ENCODE results near the gene EEF1B2.
"Not testable (repeated sequence)": the region's sequence is repeated elsewhere in the genome, so short reads cannot be mapped to it uniquely, and the experiment has no call there.

The EEF1B2 gene

DNA sequence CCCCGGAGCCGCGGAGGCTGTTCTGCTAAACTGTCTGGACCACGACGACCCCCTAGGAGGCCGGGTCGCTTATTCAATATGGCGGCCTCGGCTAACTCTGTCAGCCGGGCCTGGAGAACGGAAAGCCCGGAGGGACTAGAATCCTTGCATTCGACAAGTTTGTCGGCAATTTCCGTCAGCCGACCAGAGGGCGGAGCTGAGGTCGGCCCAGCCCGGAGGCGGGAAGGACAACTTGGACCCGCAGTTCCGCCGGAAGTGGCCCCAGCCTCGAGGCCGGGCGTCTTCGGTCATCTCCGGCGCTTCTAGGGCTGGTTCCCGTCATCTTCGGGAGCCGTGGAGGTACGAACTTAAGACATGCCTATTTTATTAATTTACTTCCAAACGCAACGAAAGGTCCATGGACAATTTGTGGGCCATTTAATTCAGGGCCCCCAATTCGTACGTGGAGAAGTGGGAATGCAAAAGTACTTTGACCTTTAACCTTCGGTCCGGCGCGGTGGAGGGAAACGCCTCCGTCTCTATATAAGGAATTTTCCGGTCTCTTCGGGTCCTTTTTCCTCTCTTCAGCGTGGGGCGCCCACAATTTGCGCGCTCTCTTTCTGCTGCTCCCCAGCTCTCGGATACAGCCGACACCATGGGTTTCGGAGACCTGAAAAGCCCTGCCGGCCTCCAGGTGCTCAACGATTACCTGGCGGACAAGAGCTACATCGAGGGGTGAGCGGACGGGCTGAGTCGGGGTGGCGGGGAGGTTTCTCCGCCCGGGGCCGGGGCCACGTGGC, at the start of gene EEF1B2, which contains the start of gene NDUFS1:
Gene EEF1B2 (plus strand): TSS at position 550 of the 779 bp plus-strand sequence. CDS start 85 bp downstream, at position 635.
Gene NDUFS1 (minus strand): TSS at position 99 of the 779 bp plus-strand sequence. CDS start 5,766 bp downstream, outside the sequence.
- peak; percentile 93 for DNase-seq (ENCODE audit: low read depth)

DNA sequence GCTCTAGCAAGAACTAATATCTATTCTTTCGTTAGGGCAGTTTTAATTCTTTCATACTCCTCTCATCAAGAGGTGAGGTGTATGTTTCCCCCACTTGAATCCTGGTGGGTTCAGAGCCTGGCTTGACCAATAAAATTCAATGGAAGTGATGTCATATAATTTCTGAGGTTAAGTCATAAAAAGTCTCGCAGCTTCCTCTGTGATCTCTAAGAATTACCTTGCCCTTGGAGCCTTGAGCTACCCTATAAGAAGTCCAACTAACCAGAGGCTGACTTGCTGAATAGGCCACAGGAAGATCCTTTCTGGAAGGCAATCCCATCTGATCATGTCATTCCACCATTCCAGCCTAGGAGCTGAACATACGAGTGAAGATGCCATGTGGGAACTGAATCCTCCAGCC, 47.6 kb upstream of the EEF1B2 start:
- DNase-seq (ENCODE audit: low read depth): no peak

DNA sequence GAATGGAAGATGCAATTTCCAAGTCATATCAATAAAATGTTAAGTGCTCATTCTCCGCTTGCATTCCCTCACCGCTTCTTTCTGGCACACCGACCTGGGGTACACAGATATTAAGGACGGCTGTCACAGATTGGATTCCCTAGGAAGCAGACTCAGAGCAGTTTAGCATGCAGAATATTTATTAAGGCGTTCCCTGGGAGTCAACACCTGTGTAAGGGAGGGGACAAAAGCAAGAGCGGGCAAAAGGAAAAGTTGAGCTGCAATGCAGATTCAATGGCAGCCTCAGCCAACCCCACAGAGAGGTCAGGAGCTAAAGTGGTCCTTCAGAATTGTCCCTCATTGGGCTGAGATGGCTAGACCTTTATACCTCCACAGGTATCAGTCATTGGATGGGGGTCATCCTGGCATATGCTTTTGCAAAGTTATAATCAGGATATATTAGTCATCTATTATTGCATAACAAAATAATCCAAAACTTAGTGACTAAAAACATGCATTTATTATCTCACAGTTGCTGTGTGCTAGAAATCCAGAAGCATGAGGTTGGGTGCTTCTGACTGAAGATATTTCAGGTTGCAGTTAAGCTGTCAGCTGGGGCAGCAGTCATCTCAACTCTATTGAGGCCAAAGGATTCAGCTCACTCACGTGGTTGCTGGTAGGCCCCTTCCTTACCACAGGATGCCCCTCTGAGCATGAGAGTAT, 46.7 kb upstream of the EEF1B2 start:
- DNase-seq (ENCODE audit: low read depth): no peak

DNA sequence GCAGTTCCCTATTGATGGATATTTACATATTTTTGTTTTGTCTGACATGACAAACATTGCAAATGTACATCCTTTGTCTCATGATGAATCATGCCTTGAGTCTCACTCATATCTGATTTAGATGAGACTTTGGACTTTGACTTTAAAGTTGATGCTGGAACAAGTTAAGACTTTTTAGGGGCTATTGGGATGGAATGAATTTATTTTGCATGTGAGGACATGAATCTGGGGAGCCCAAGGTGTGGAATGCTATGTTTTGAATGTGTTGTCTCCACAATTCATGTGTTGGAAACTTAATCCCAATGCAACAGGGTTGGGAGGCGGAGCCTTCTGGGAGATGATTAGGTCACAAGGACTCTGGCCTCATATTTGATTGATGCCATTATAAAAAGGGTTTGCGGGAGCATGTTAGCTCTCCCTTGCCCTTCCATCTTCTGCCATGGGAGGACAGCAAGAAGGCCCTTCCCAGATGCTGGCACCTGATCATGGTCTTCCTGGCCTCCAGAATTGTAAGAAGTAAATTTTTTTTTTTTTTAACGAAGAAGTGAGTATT, 44.6 kb upstream of the EEF1B2 start:
- DNase-seq (ENCODE audit: low read depth): no peak

DNA sequence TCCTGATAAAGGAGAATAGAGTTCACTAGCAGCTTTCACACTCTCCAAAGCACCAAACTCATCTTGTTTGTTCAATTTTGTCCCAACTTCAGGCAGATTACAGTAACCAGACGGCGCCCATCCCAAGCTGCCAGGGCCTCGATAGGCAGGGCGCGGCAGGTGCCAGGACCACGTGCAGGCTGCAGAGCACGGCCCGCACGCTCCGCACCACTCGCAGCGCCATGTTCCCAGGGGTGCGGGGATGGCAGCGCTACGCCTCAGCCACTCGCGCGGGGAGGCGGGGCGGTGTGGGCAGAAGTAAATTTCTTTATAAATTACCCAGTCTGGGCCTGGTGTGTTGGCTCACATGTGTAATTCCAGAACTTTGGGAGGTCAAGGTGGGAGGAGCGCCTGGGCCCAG, 43.4 kb upstream of the EEF1B2 start:
- DNase-seq (ENCODE audit: low read depth): no peak

DNA sequence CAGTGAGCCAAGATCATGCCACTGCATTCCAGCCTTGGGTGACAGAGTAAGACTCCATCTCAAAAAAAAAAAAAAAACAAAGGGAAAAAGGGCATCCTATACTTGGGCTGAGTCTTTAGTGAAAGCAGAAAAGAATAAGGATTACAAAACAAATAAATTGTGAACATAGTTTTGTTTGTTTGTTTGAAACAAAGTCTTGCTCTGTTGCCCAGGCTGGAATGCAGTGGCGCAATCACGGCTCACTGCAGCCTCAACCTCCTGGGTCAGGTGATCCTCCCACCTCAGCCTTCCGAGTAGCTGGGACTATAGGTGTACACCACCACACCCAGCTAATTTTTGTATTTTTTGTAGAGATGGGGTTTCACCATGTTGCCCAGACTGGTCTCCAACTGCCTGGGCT, 37.1 kb upstream of the EEF1B2 start:
- DNase-seq (ENCODE audit: low read depth): not testable (repeated sequence)

DNA sequence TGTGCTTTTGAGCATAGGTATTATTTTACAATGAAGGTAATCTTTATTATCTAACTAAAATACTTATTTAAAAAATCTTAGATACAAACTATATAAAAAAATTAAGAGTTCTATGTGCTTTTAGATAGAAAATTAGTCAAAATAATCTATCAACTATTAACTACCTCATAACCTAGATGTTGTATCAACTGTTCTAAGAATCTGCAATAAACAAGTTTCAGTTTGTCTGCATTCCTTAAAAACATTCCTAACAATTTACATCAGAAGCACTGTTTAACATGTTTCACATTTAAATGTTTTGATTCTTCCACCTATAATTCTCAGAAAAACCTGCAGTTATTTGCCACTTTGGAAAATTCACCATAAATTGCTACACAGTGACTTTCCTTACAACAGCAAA, 33.8 kb upstream of the EEF1B2 start:
- DNase-seq (ENCODE audit: low read depth): no peak

DNA sequence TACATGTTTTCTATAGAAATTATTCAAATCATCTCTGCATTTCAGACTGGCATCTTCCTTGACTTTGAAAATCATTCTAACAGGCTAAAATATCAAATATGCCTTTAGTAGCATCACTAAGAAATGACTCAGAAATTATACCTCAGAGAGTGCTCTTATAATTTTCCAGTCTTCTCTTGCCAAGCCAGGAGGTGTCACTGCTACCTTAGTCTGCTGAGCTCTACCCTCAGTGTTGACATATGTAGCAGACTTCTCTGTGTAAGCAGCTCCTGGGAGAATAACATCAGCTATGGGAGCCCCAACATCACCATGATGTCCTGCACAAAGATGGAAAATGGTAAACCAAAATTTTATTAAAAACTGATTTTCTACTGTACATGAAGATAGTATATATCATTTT, 32.0 kb upstream of the EEF1B2 start:
- DNase-seq (ENCODE audit: low read depth): no peak

DNA sequence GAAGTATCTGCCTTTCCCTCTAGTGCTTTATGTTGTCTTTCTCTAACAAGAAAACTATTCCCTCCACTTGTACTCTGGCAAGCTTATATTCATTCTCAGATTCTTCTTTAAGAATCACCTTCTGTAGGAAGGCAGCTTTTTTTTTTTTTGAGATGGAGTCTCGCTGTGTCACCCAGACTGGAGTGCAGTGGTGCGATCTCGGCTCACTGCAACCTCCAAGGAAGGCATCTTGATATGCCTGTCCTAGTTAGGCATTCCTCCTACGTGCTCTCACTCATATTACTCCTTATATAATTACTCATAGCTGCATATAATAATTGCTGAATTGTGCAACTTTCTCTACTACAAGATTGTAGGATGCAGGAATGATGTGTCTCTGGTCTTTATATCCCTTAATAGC, 16.2 kb upstream of the EEF1B2 start:
- no peak for DNase-seq (ENCODE audit: low read depth)

DNA sequence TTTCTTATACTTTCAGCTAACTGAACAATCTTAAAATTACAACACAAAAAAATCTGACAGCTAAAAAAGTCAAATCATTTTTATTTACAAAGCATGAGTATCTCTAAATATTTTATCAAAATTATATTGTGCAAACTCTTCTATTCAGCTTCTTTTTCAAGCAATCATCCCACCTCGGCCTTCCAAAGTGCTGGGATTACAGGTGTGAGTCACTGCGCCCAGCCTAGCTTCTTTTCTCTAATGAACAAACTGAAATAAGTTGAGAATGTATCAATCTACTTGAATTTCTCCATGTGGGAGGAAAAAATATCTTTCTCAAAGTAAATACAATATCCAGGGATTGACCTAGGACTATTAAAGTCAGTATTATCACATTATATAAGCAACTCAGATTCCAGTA, 15.3 kb upstream of the EEF1B2 start:
- no peak for DNase-seq (ENCODE audit: low read depth)

DNA sequence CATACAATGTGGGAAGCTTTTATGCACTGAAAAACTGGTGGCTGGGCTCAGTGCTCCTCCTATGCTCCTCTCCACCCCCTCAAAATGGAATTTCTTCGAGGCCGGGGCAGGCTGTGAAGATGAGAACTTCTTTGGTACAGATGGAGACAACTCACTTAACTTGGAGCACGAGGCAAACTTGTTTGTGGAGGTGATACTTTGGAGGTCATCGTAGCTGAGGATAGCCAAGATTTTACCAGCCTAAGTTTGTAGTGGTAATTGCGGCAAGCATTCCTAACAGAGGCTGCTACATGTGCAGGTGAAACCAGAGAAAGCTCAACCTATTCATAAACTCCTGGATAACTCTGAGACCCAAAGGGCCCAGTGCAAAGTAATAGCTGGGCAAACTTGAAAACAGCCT, 14.0 kb upstream of the EEF1B2 start:
- DNase-seq (ENCODE audit: low read depth): no peak

DNA sequence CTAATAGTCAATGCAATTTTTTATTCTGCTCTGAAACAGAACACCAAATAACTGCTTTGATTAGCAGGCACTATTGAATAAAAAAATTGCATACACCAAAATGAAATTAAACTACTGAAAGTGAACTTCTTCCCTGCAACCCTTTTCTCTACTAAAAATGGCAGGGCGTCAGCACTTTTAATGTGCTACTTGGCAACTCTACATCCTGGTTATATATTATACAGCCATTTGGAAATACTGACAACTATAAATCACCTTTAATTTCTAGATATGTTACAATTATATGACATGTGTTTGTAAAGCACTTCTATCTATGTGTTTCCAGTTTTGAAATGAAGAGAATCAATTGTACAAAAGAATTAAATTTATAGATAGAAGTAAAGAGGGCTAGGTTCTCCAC, 10.4 kb upstream of the EEF1B2 start:
- DNase-seq (ENCODE audit: low read depth): no peak

DNA sequence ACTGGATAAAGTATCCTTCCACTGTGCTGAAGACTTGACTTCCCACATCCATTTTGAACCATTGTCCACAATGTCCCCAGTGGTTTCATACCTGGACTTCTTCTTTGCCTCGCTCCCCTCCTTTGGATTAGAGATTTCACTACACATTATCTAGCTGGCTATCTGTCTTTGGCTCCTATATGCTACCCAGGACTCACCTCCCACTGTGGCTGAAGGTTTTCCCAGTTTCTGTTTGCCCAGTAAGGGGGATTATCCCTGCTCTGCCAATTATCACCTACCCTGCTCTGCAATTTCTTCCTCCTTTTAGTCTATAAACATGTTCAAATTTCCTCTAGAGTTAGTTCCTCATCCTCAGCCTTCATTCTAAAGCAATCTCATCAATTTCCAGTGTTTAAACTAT, 9.5 kb upstream of the EEF1B2 start:
- no peak for DNase-seq (ENCODE audit: low read depth)

DNA sequence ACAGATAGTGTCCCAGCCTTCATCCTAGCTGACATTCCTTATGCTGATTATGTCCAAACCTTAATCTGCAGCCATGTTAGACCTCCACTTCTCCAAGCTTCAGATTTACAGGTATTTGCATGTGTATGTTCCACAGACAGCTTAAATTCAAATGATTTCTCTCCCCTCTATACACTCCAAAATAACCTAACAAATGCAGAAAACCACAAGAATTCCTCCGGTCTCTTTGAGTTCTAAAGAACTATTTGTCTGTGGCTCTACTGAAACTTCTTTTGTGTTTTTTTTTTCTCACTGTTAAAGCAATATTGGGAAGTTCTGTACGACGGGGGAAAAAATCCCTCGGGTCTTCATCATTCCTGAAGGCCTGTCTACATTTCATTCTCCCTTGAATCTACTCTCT, 9.1 kb upstream of the EEF1B2 start:
- no peak for DNase-seq (ENCODE audit: low read depth)

DNA sequence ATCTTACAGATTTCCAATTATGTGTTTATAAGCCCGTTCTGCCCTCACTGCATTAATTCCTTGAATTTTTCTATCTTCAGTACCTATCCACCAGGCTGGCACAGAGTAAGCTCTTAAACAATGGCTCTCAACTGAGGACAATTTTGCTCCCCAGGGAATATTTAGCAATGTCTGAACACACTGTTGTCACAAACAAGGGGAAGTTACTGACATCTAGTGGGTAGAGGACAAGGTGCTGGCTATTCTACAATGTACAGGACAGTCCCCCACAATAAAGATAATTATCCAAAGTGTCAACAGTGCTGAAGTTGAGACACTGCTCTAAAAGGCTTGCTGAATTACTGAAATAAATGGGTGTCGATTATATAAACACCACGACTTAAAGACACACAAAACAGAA, 5.5 kb upstream of the EEF1B2 start:
- no peak for DNase-seq (ENCODE audit: low read depth)

DNA sequence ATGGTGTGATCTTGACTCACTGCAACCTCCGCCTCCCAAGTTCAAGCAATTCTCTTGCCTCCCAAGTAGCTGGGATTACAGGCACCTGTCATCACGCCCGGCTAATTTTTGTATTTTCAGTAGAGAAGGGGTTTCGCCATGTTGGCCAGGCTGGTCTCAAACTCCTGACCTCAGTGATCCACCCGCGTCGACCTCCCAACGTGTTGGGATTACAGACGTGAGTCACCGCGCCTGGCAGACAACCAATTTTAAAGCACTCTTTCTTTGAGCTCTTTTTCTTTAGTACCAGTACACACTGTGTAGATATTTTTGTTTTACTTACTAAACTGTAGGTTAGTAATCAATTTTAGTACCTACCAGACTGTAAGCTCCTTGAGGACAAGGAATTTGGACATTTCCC, 2.7 kb upstream of the EEF1B2 start:
- not testable (repeated sequence) for DNase-seq (ENCODE audit: low read depth)

DNA sequence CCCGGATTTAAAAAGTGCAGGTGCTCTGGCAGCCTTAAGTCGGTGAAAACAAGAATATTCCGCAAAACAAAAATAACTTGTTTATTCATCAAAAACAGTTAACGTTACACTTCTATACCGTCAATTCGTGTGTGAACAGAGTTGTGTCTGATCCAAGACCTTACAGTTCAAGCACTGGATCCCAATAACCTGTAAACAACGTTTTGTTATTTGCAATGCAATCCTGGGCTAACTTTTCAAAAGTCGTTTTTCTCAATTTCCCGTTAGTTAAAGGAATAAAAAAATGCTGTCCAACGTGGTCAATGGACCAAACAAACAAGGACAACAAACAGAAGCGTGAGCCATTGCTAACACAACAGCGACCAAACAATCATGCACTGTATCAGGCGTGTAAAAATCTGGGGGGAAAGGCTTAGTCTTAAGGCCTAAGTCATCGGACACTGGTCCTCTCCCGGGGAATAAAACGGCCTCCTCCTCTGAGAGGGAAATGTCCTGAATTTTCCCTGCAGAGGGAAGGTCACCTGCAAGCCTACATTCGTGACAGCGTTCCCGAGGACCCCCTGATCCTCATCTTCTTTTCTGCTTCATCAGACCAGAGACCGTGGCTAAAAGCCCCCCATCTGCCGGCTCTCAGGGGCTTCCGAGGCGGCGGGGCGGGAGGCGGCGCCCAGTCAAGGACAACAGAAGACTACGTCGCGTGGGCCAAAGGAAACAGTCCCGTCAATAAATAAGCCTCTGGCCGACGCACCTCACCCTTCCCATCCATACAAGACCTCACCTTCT, 941 bp upstream of the EEF1B2 start:
- DNase-seq (ENCODE audit: low read depth): no peak

DNA sequence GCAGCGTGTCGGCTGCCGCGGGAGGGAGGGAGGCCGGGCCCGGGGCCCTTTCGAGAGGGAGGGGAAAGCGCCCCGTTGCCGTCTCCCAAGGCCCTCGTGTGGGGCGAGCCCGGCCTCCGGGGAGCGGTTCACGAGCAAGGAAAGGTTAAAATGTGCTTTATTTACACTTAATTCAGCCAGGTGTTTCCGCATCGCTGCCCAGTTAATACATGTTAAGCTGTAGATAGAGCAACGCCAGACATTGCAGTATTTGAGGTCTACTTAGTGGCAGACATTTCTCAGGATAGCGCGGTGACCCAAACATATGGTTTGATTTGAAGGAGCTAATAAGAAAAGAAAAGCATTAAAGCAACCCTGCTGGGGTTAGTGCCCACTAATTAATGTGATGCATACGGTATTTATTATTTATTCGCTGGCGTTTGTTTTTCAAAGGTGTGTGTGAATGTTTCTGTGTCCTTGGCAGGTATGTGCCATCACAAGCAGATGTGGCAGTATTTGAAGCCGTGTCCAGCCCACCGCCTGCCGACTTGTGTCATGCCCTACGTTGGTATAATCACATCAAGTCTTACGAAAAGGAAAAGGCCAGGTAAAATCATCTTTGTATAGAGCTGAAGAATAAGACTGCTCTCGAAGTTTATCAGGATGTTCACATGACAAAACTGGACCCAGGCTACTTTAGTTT, 571 bp downstream of the EEF1B2 start:
- no peak for DNase-seq (ENCODE audit: low read depth)

DNA sequence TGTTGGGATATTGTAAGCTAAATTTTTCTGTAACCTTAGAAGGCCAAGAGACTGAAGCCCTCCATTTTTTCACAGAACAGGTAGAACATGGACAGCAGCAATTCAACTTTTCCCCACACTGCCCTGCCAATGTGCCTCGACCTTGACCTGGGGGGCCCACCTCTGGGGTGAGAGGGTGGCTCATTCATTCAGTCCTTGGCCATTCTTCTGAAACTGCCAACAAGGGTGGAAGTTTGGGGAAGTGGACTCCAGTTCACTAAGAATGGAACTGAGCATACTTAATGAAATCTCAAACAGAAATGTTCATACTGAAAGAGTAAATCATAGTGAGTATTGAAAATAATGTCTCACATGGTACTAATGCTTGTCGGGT, 1.1 kb downstream of the EEF1B2 start:
- no peak for DNase-seq (ENCODE audit: low read depth)

DNA sequence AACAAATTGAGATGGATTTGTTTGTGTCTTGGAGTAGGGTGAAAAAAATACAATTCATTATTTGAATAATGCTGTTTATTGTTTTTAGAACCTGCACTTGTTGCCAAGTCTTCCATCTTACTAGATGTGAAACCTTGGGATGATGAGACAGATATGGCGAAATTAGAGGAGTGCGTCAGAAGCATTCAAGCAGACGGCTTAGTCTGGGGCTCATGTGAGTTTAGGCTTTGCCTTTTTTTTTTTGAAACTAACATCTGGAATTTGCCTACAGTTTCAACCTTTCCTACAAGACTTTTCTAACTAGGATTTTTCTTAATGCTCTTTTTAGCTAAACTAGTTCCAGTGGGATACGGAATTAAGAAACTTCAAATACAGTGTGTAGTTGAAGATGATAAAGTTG, 2.7 kb downstream of the EEF1B2 start:
- DNase-seq (ENCODE audit: low read depth): not testable (repeated sequence)

DNA sequence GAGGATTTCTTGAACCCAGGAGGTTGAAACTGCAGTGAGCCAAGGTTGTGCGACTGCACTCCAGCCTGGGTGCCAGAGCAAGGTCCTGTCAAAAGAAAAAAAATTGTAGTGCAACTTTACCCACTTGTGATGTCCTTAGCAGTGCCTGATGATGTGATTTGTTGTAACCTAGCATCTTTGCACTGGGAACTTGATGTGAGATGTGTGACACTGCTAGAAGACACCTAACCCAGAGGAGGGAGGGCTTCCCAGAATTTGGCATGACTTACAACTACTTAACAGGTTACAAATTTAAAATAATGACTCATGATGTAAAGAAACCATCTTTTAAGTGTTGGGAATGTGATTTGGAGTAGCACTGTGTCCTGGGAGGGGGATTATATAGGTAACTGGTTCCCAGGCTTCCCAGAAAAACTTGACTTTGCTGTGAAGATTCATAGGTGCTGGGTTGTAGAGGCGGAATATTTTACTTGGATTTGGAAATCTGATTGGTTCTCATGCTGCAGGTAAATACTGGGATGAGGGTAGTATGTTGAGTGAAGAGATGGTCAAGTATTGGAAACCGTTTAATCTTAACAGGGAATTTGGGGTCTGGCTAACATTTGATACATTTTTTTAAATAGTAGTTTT, 3.7 kb downstream of the EEF1B2 start:
- no peak for DNase-seq (ENCODE audit: low read depth)

All from non-pigmented ciliary epithelial cell (primary cell).